H54 (cell line): Measurements from ENCODE around the gene BMPR1B.

Experiments used
- DNase-seq: peaks from one replicate; pipeline ENCODE4 v3.0.0; 2011; ENCODE audit warnings: low spot score, mixed read lengths; ENCODE audit not compliant: insufficient read length
- FAIRE-seq: peaks from 3 replicates; lab custom pipeline; 2011; peaks lifted over from hg19 to GRCh38; lab: Jason Lieb, UNC
- POLR2A ChIP-seq: IDR thresholded peaks from 2 replicates; pipeline ENCODE4 v1.6.1; 2011; ENCODE audit warnings: low read depth, mild to moderate bottlenecking, low read length

Gene BMPR1B

DNA sequence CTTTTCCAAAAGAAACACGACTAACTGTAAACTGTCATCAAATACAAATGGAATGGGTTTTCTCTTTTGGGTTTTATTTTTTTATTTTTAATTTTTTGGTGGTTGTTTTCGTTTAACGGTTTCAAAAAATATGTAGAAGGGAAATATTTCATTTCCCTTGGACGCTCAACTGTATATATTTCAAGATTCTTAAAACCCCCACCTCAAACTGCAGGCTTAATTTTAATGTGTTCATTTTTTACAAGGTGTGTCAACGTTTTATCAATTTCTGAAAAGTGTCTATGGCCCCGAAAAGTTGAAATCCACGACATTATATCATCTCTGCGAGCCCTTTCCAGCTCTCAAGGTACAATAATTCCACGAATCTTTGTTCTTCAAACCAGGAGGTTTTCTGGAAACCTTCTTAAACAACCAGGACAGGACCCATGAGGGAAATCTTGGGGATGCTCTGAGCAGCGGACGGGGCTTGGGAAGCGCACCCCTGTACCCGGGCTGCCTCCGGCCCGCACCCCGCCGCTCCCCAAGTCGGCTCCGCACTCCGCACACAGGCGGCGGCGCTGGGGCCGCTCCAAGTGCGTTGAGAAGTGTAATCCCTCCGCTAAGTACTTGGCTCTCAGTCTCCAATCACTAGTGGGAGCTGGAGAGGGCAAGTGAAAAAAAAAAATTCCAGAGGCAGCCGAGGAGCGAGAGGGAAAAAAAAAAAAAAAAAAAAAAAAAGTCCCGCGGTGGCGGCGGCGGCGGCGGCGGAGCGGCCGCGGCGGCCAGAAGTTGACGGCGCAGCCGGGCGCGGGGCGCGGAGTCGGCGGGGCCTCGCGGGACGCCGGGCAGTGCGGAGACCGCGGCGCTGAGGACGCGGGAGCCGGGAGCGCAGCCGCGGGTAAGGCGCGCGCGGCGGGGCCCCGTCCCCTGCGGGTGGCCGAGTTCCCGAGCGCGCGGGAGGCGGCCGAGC lies at the start of gene BMPR1B:
BMPR1B (plus strand) TSS at position 764 of the 949 bp plus-strand sequence. CDS start 346,470 bp downstream, outside the sequence.
- no peak for DNase-seq
- no peak for FAIRE-seq
- TF ChIP-seq POLR2A, result no peak

DNA sequence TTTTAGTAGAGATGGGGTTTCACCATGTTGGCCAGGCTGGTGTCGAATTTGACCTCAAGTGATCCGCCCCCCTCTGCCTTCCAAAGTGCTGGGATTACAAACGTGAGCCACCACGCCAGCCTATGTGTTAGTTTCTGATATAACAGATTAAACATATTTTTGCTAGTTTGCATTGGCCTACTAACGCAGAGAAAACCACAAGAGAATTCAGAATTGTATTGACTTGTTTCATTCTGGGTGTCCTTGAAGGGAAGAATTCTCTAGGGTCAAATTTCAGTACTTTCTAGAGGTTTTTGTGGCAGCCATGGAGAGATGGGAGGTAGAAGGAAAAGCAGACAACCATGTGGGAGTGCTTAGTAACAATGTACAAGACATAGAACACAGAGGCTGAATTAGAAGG lies 46.1 kb upstream of the BMPR1B start:
- DNase-seq, result no peak
- no peak for TF ChIP-seq POLR2A
- FAIRE-seq, result no peak

DNA sequence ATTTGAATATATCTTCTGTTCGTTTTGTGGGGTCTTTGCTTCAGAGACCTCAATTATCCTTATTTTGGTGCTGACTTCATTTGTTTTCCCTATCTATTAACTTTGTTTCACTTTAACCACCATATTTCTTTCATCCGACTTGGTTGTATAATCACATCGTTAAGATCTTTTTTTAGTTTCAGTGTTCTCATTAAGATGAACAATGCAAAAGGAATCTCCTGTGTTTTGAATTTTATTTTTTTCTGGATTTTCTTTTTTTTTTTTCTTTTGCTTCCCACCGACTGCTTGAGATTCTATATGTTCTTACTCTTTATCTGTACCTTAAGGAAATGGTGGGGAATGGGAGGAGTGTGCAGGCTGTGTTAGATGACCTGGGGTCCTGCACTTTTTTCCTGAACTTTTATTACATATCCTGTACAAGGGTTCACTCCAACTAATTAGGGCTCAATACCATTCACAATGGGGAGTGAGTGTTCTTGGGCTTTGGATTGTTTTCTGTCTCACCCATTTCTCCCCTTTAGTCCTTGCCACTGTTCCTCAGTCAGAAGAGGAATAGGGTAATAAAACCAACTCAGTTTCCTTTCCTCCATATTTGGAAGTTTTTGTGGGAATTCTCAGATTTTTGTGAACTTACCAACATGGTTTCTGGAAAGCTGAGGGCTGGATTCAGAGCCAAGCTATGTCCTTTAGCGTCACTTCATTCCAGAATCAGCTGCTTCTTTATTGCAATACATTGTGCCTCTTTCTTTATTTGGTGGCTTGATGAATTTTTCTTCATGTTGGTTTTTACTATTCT lies 43.2 kb upstream of the BMPR1B start:
- no peak for TF ChIP-seq POLR2A
- no peak for DNase-seq
- no peak for FAIRE-seq

DNA sequence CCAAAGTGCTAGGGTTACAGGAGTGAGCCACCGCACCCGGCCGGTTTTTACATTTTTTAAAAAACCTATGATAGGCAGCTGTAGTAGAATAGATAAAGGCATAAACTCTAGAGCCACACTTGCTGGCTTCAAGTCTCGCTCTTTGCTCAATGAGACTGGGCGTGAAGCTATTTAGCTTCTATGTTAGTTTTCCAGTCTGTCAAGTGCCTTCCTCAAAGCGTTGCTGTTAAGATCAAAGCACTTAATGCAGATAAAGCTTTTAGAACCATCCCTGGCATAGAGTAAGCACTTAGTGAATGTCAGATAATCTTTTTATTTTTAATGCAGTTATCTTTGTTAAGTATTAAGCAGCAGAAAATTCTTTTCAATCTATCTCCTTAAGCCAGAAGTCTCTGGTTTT lies 42.0 kb upstream of the BMPR1B start:
- DNase-seq, result no peak
- TF ChIP-seq POLR2A, result no peak
- FAIRE-seq, result no peak

DNA sequence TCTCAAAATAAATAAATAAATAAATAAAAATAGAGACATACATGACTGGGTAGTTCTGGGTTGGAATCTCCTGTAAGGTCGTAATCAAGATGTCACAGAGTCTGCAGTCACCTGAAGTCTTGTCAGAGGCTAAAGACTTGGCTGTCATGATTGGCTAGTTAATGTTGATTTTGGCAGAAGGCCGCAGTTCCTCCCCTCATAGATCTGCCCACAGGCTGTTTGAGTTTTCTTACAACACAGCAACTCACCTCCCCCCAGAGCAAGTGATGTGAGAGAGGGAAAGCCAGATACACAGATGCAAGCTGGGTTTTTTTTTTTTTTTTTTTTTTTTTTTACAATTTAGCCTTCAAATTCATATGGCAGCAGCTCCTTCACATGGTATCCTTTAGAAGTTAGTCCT lies 36.4 kb upstream of the BMPR1B start:
- no peak for TF ChIP-seq POLR2A
- no peak for FAIRE-seq
- DNase-seq, result no peak

DNA sequence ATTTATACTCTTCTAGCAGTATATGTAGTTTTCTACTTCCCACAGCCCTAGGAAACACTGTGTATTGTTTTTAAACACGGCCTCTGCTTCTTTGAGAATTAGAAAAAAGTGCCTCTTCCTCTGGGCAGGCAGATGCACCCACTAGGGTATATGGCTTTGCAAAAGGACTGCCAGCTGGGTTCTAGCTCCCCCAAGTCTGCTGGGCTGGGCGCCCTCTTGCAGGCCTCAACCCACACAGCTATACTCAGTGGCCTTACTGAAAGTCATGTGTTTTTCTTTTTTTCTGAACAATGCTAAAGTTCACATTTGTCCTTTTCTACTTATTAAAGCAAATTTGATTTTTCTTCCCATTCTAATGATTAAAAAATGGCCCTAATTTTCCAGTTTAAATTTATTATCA lies 35.5 kb upstream of the BMPR1B start:
- DNase-seq (no peak), FAIRE-seq (no peak)
- TF ChIP-seq POLR2A, result no peak

DNA sequence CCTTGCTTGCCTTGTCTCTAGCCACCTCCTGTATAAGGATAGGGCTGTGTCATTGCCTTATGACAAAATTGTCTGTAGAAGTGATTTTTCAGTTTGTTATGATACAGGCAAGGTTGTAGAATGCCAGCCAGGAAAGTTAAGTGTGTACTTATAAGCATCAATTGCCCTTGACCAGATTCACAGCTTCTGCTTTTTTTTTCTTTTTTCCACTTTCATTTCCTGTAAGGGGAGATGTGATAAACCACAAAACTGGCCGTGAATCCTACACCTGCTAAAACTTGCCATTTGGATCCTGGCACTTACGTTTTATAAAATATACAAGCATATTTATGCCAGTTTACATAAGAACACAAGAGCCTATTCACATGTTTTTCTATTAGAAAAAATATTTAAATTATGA lies 35.0 kb upstream of the BMPR1B start:
- DNase-seq (no peak), FAIRE-seq (no peak)

DNA sequence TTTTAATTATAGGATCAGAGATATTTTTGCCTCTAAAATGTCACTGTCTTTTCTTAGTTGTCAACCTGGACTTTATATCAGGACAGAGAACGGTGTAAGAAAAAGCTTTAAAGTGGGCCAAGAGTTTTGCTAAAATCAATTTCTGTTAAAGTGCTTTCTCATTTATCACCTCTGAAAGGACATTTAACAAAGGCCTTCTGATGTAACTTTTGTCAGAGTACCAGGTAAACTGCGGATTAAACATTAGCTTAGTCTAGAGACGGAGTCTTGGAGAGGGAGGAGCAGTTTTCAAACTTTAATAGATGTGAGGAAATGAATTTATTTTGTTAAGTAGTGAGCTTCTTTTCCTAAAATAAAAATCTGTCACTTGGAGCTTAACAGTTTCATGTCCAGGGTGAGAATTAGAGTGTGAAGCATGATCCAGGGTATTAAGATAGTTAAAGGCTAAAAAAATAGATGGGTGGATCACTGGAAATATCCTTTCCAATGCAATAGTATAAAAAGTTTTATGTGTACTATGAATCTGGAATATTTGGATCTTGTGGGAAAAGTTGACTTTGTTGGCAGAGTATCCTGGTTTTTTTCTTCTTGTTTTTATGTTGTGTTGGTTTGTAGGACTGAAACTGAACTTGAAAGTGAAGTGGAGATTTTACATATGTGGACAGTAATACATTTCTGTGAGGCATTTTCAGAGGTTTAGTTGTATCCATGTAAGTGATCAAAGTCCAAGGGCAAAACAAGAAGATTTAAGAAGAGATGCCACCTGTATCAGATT lies 33.6 kb upstream of the BMPR1B start:
- no peak for TF ChIP-seq POLR2A
- DNase-seq (no peak), FAIRE-seq (no peak)

More for the DNA sequence above, 35.0 kb upstream of the BMPR1B start:
- no peak for TF ChIP-seq POLR2A

DNA sequence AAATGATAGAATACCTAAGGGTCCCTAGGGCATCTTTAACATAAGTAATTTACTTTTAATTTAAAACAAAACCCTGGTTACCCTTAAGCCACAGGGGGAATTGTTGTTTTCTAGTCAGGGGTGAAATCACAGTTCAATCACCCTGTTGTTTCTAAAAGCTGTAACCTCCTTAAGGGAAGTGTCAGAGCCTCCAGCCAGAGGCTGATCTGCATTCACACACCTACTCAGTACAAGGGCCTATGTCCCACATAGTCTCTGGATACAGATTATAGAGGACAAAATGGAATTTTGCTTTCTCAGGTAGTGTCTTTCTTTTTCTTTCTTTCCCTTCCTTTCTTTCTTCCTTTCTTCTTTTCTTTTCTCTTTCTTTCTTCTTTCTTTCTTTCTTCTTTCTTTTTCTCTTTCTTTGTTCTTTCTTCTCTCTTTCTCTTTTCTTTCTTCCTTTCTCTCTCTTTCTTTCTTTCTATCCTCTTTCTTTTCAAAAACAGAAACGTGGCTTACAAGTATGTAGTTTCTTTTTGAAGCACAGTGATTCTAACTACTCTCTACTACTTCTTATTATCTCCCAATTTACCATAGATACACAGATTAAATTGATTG lies 31.1 kb upstream of the BMPR1B start:
- no peak for DNase-seq

DNA sequence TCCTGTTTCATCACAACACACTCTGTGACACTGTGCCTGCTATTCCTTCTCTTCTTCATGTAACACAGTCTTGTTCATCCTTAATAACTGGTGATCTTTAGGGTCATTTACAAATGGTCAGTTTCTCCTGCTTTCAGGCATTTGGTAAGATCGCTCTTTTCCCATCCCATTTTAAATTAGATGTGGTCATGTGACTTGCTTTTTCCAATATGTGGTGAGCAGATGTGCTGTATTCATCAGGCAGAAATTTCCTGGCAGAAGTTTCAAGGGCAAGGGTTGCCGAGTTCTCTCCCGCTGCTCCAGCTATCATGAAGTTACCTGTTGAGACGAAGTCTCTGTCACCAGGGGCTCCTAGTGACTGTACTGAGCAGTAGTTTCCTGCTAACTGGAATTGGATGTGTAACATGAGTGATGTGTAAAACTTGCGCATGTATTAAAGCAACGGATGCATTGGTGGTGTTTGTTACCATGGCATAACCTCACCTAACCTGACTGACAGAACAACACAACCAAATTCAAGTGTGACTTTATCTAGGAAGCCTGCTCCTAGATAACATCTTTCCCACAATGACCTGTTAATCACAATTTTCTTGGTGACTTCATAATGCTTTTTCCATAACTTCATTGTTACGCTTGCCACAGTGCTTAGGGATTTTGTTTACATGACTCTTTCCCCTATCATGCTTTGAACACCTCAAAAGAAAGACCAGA lies 29.5 kb upstream of the BMPR1B start:
- DNase-seq, result no peak
- TF ChIP-seq POLR2A, result no peak
- no peak for FAIRE-seq

More for the DNA sequence above, 31.1 kb upstream of the BMPR1B start:
- no peak for FAIRE-seq
- no peak for TF ChIP-seq POLR2A

DNA sequence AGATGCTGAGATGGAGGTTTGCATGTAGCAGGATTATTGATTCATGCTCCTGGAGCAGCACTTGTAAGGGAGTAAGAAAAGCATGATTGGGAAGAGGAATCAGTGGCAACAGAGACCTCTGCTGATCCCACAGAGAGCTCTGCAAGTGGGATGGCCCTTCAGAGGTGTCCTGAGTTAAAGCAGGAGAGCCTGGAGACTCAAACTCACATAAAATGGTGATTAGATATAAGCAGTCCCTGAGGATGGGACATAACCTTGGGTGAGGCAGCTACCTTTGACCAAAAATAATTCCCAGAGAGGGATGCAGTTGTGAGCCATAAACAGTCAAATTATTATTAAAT lies 25.4 kb upstream of the BMPR1B start:
- TF ChIP-seq POLR2A, result no peak
- FAIRE-seq (no peak), DNase-seq (no peak)

DNA sequence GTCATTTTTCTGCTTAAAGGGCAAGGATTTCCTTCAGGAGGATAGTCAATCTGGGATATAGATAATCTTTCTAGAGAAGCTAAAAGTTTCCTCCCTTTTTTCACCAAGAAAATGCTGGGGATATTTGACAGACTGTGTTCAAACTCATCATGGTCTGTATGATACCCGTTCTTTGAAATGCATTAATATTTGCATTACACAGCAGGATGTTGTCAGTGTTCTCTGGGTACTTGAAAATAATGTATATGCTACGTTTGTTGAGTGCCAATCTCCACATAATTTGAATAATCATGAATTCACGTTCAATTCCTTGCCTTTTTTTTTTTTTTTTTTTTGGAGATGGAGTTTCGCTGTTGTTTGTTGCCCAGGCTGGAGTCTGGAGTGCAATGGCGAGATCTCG lies 18.0 kb upstream of the BMPR1B start:
- DNase-seq (no peak), FAIRE-seq (no peak)

DNA sequence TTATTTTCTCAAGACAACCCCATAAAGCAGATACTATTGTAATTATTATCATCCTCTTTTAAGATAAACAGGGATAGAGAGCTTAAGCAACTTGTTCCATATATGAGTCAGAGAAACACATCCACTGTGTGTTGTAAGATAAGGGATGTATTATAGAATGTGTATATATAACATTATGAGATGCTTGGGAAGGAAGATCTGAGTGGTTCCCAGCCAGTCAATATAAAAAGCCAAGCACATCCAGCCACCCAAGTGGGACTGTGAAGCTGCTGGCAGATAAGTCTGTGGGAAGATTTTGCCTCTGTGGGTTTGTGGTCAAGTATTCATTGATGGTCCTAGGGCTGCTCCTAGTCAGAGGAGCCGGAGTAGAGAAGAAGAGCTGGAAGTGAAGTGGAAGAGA lies 16.5 kb upstream of the BMPR1B start:
- DNase-seq (no peak), FAIRE-seq (no peak)
- TF ChIP-seq POLR2A, result no peak

More for the DNA sequence above, 18.0 kb upstream of the BMPR1B start:
- no peak for TF ChIP-seq POLR2A
